GM12878 (cell line): ENCODE results near the gene IVD. TPM values are rescaled to one million over a fixed set of nuclear protein-coding genes. Genes with fewer than 3 reads are reported as not detected.

Experiments
- ATAC-seq: fragments of 200-7000 bp; cut with Tn5 transposase; 3 replicates; pipeline ENCODE4 v1.9.1; 2020; ENCODE audit warnings: mild to moderate bottlenecking, moderate library complexity
- BruUV-seq: library from RNA; stranded (reverse); fragments of 400-500 nt; replicated peaks from 2 replicates; lab custom pipeline; 2021; lab: Mats Ljungman, UMichigan
- CTCF ChIA-PET: fragments of 300-600 bp; sonication (Branson Sonifier 250); formaldehyde crosslinking; extraction: SDS; loops from one replicate; lab custom pipeline; 2021; ENCODE audit warnings: inconsistent platforms; lab: Yijun Ruan, JAX
- POLR2A ChIA-PET: fragments of 350-600 bp; formaldehyde crosslinking; extraction: SDS; loops from one replicate; lab custom pipeline; 2021; ENCODE audit warnings: inconsistent platforms; lab: Charles Lee
- RAD21 ChIA-PET: fragments of 300-600 bp; sonication (Branson Sonifier 250); formaldehyde crosslinking; loops from one replicate; lab custom pipeline; 2023; ENCODE audit warnings: antibody characterized with exemption; ENCODE audit not compliant: unreplicated experiment; lab: Charles Lee
- SMC1A ChIA-PET: fragments of 300-600 bp; sonication (Branson Sonifier 250); formaldehyde crosslinking; loops from one replicate; lab custom pipeline; 2023; ENCODE audit not compliant: unreplicated experiment, uncharacterized antibody; lab: Charles Lee
- DNase-seq: peaks from one replicate; pipeline ENCODE4 v3.0.0-alpha.2; 2011; ENCODE audit warnings: low read depth, low spot score
- FAIRE-seq: peaks from 3 replicates; lab custom pipeline; 2011; peaks lifted over from hg19 to GRCh38; lab: Jason Lieb, UNC
- H2AFZ ChIP-seq: 2 replicates; pipeline ENCODE4 v1.6.0; 2011; ENCODE audit warnings: low read depth, low read length, control low read depth; ENCODE audit not compliant: control insufficient read depth
- H3K27ac ChIP-seq: 2 replicates; pipeline ENCODE4 v1.5.1; 2011; ENCODE audit warnings: control low read depth; ENCODE audit not compliant: control insufficient read depth, insufficient read depth
- H3K27me3 ChIP-seq, 2 experiments: replicated peaks in 1 of 2; 2 replicates each; pipeline versions ENCODE4 v1.6.0 to v1.6.1; 2011; ENCODE audit warnings: low read length in 1 of 2; ENCODE audit not compliant: control insufficient read depth in 2 of 2, insufficient read depth in 2 of 2
- H3K36me3 ChIP-seq, 2 experiments: 2 replicates each; pipeline ENCODE4 v1.5.1; 2011; ENCODE audit warnings: low read length in 1 of 2; ENCODE audit not compliant: control insufficient read depth in 2 of 2, insufficient read depth in 2 of 2
- H3K4me1 ChIP-seq: 2 replicates; pipeline ENCODE4 v1.6.1; 2011; ENCODE audit warnings: mild to moderate bottlenecking, low read length, moderate library complexity, mixed read lengths; ENCODE audit not compliant: control insufficient read depth, insufficient read depth
- H3K4me2 ChIP-seq: 2 replicates; pipeline ENCODE4 v1.6.0; 2011; ENCODE audit warnings: control low read depth; ENCODE audit not compliant: control insufficient read depth, insufficient read depth
- H3K4me3 ChIP-seq: fragments of 200-600 bp; sonication (generic); 2 replicates; pipeline ENCODE4 v1.5.1; 2016
- H3K79me2 ChIP-seq: 2 replicates; pipeline ENCODE4 v1.6.0; 2011; ENCODE audit warnings: low read length; ENCODE audit not compliant: control insufficient read depth, insufficient read depth
- H3K9ac ChIP-seq: 2 replicates; pipeline ENCODE4 v1.8.0; 2011; ENCODE audit warnings: low read length, control low read depth, mixed read lengths; ENCODE audit not compliant: control insufficient read depth, insufficient read depth
- H3K9me3 ChIP-seq: replicated peaks from 3 replicates; pipeline ENCODE4 v1.5.1; 2011; ENCODE audit warnings: mild to moderate bottlenecking, low read length; ENCODE audit not compliant: control insufficient read depth, insufficient read depth
- H4K20me1 ChIP-seq: 2 replicates; pipeline ENCODE4 v1.6.0; 2011; ENCODE audit not compliant: control insufficient read depth, insufficient read depth
- ASH2L ChIP-seq: fragments of 300-600, 200-600 bp; sonication (generic); IDR thresholded peaks from 2 replicates; pipeline ENCODE4 v1.6.1; 2017; ENCODE audit warnings: low read depth, mild to moderate bottlenecking, borderline replicate concordance
- ATF7 ChIP-seq: fragments of 450-650 bp; IDR thresholded peaks from 2 replicates; pipeline ENCODE4 v1.6.1; 2016; ENCODE audit warnings: low read depth, mild to moderate bottlenecking
- BACH1 ChIP-seq: fragments of 450-650 bp; IDR thresholded peaks from 2 replicates; pipeline ENCODE4 v1.6.1; 2017; ENCODE audit warnings: mild to moderate bottlenecking, borderline replicate concordance
- BCL3 ChIP-seq: IDR thresholded peaks from 2 replicates; pipeline ENCODE4 v1.6.1; 2011; ENCODE audit warnings: borderline replicate concordance, low read depth, mild to moderate bottlenecking, moderate library complexity, low read length; ENCODE audit not compliant: insufficient read depth, poor library complexity, severe bottlenecking
- CHD4 ChIP-seq: fragments of 200-600 bp; sonication (generic); IDR thresholded peaks from 2 replicates; pipeline ENCODE4 v1.6.1; 2016; ENCODE audit warnings: mild to moderate bottlenecking
- CREB1 ChIP-seq: IDR thresholded peaks from 2 replicates; pipeline ENCODE4 v1.6.1; 2012; ENCODE audit warnings: low read depth, mild to moderate bottlenecking, inconsistent platforms
- E2F8 ChIP-seq: fragments of 450-650 bp; IDR thresholded peaks from 2 replicates; pipeline ENCODE4 v1.6.1; 2018; ENCODE audit warnings: mild to moderate bottlenecking, low read depth, moderate library complexity; ENCODE audit not compliant: partially characterized antibody
- FOS ChIP-seq: IDR thresholded peaks from 3 replicates; pipeline ENCODE4 v1.6.1; 2011; ENCODE audit warnings: borderline replicate concordance; ENCODE audit not compliant: insufficient read length; ENCODE audit errors: extremely low read depth
- GATAD2B ChIP-seq: fragments of 450-650 bp; conservative IDR thresholded peaks from 2 replicates; pipeline ENCODE4 v1.6.1; 2017; ENCODE audit warnings: low read depth, mild to moderate bottlenecking, moderate library complexity
- KLF5 ChIP-seq: fragments of 450-650 bp; IDR thresholded peaks from 2 replicates; pipeline ENCODE4 v1.6.1; 2014; ENCODE audit warnings: mild to moderate bottlenecking; ENCODE audit not compliant: partially characterized antibody
- LARP7 ChIP-seq: fragments of 450-650 bp; IDR thresholded peaks from 2 replicates; pipeline ENCODE4 v1.6.1; 2017; ENCODE audit warnings: mild to moderate bottlenecking
- NR2C2 ChIP-seq: IDR thresholded peaks from 2 replicates; pipeline ENCODE4 v1.6.1; 2011; ENCODE audit warnings: borderline replicate concordance, low read depth; ENCODE audit not compliant: control insufficient read depth, insufficient read length
- PML ChIP-seq: IDR thresholded peaks from 2 replicates; pipeline ENCODE4 v1.6.1; 2012; ENCODE audit warnings: low read length, inconsistent platforms
- PRDM15 ChIP-seq: fragments of 450-650 bp; formaldehyde crosslinking; IDR thresholded peaks from 2 replicates; pipeline ENCODE4 v1.4.0; 2020; ENCODE audit warnings: mild to moderate bottlenecking, moderate library complexity
- RCOR1 ChIP-seq: conservative IDR thresholded peaks from 2 replicates; pipeline ENCODE4 v1.6.1; 2012; ENCODE audit warnings: low read depth, low read length, improper control_type of control experiment
- SIX5 ChIP-seq: IDR thresholded peaks from 2 replicates; pipeline ENCODE4 v1.6.1; 2011; ENCODE audit warnings: mild to moderate bottlenecking, low read depth, low read length, moderate library complexity; ENCODE audit not compliant: severe bottlenecking
- ZBED1 ChIP-seq: IDR thresholded peaks from 2 replicates; pipeline ENCODE4 v1.6.1; 2016; ENCODE audit warnings: borderline replicate concordance
- WGBS: methylation state at CpG from one replicate; pipeline ENCODE4 v1.1.6; 2016; ENCODE audit warnings: low lambda C conversion rate; ENCODE audit not compliant: insufficient replicate concordance, insufficient coverage; ENCODE audit errors: missing lambda C conversion rate; 5-methylcytosine and 5-hydroxymethylcytosine counted together
- in situ Hi-C: fragments of 300-500 bp; cut with MboI; formaldehyde crosslinking; loops from 9 replicates; pipeline ENCODE4 v1.14.3; 2018; ENCODE audit warnings: mixed read lengths
- intact Hi-C: fragments of 100-400 bp; cut with micrococcal nuclease; formaldehyde crosslinking; loops from one replicate; pipeline ENCODE4 v1.14.2; 2022; ENCODE audit not compliant: unreplicated experiment
- polyA plus RNA-seq, 11 experiments: library from polyadenylated mRNA; depleted of rRNA in 4 of 11; unstranded in 6 of 11; stranded (reverse) in 5 of 11; fragments of >200 nt; fragmentation: Nextera tagmentation in 4 of 11; fragmentation: Illumina TruSeq in 1 of 11; extraction: Ambion mirVana in 4 of 11; extraction: Trizol in 1 of 11; gene quantifications; 1 replicate in 1 of 11; 2 replicates in 10 of 11; pipeline versions ENCODE4 v1.2.1 to v1.2.3, GENCODE V29; 2011 to 2016; ENCODE audit warnings: inconsistent platforms in 2 of 11, missing spikeins in 2 of 11, low read depth in 1 of 11
- total RNA-seq, 4 experiments: library from RNA; depleted of rRNA in 3 of 4; stranded (reverse); fragments of >200 nt in 3 of 4; fragmentation: Illumina TruSeq in 1 of 4; extraction: Trizol in 1 of 4; gene quantifications; 2 replicates each; pipeline versions ENCODE4 v1.2.1 to v1.2.3, GENCODE V29; 2013 to 2021

Gene IVD
- total and polyA plus RNA-seq, 10 of the 15 experiments (the other 5 are each of a cell fraction or from before 2014, with no cell fraction given): 5.3 to 59.8 (median 45.7) TPM

- TF ChIP-seq PRDM15: no peak
- no peak for TF ChIP-seq PML
- TF ChIP-seq FOS: no peak
- TF ChIP-seq NR2C2: no peak
- no peak for TF ChIP-seq CHD4
- TF ChIP-seq, all 136 proteins: peak for 0
Observed at GRCh38 chr15:40415226-40415625, 9.6 kb downstream of the IVD start (continued).

- POLR2A ChIA-PET: interaction anchor here (0.5 to 0.6 kb wide), 2 partner anchors 19 to 24 kb away, joined by 3 to 4 read pairs; no protein-coding TSS in a partner anchor
- CTCF ChIA-PET: interaction anchor here (1.7 to 3.2 kb wide), 3 partner anchors 10 to 77 kb away, joined by 5 to 10 read pairs (median 5); partner anchors contain the start of gene IVD
- H3K4me1 ChIP-seq: no peaks in the 10 kb centered on the region
- in situ Hi-C loops (no loop called here), intact Hi-C loops (no loop called here)
- SMC1A ChIA-PET: no interaction called here
- H3K9me3 ChIP-seq: no peaks in the 10 kb centered on the region
- H3K79me2 ChIP-seq: no peaks in the 10 kb centered on the region
- ATAC-seq (no peak), FAIRE-seq (no peak), DNase-seq (no peak)
- H2AFZ ChIP-seq: no peak overlapping the region
- H3K36me3 ChIP-seq: peaks cover 23 to 27% of the 10 kb centered on the region in 2 experiments
- RAD21 ChIA-PET: no interaction called here
- H3K27me3 ChIP-seq: no peaks in the 10 kb centered on the region
- H3K27ac ChIP-seq: no peak overlapping the region
- H3K4me2 ChIP-seq: no peak overlapping the region
- no peak overlapping the region for H3K9ac ChIP-seq
- no TSS peak for BruUV-seq
- H3K4me3 ChIP-seq: no peak overlapping the region
- H4K20me1 ChIP-seq: no peaks in the 10 kb centered on the region
- 96% methylated on average over 14 of the region's 14 CpGs for WGBS
- no peak for TF ChIP-seq ZBED1
- TF ChIP-seq RCOR1: no peak
- TF ChIP-seq BCL3: no peak
- no peak for TF ChIP-seq LARP7
- no peak for TF ChIP-seq CREB1
- TF ChIP-seq KLF5: no peak
- TF ChIP-seq GATAD2B: no peak
- no peak for TF ChIP-seq BACH1
- no peak for TF ChIP-seq E2F8
- no peak for TF ChIP-seq ATF7
- no peak for TF ChIP-seq SIX5
- no peak for TF ChIP-seq ASH2L
Observed at GRCh38 chr15:40416056-40416455, 10.5 kb downstream of the IVD start.
